Psoas muscle (tissue), 8 donors: ENCODE data around the gene CDK11A. TPM values are rescaled to one million over a fixed set of nuclear protein-coding genes. Genes with fewer than 3 reads are reported as not detected.
A peak's percentile ranks its signal among the peaks of the same experiment; 100 is the strongest.

Source experiments
- ATAC-seq, 4 donors: fragments of 200-7000 bp; cut with Tn5 transposase; one replicate each; pipeline ENCODE4 v1.9.1; 2020; ENCODE audit warnings: moderate library complexity in 3 of 4, mild to moderate bottlenecking in 2 of 4
- DNase-seq, 2 donors: peaks; one replicate each; pipeline ENCODE4 v3.0.0-alpha.2; 2020
- H3K27ac ChIP-seq: fragments of 200-600 bp; one replicate; pipeline ENCODE4 v1.8.0; 2022
- H3K27me3 ChIP-seq, 3 donors: fragments of 200-600 bp in 1 of 3; one replicate each; pipeline versions ENCODE4 v1.6.1 to v1.8.0; 2013 to 2022; ENCODE audit warnings: low read length in 2 of 3, mild to moderate bottlenecking in 2 of 3, moderate library complexity in 1 of 3; ENCODE audit not compliant: insufficient read depth in 3 of 3
- H3K36me3 ChIP-seq, 2 donors: fragments of 200-600 bp in 1 of 2; one replicate each; pipeline versions ENCODE4 v1.6.1 to v1.8.0; 2013 to 2022; ENCODE audit warnings: low read depth in 1 of 2, mild to moderate bottlenecking in 1 of 2, moderate library complexity in 1 of 2; ENCODE audit not compliant: insufficient read depth in 1 of 2
- H3K4me1 ChIP-seq: fragments of 200-600 bp; one replicate; pipeline ENCODE4 v1.8.0; 2022
- H3K4me3 ChIP-seq: fragments of 200-600 bp; one replicate; pipeline ENCODE4 v1.8.0; 2022; ENCODE audit warnings: mild to moderate bottlenecking
- H3K9me3 ChIP-seq: fragments of 200-600 bp; one replicate; pipeline ENCODE4 v1.8.0; 2022
- WGBS, 3 donors: extraction: QIAGEN DNeasy Blood & Tissue Kit; methylation state at CpG; one replicate each; pipeline versions ENCODE4 v1.1.6 to v1.1.7; 2013; 5-methylcytosine and 5-hydroxymethylcytosine counted together
- intact Hi-C, 2 donors: fragments of 100-400 bp; cut with DNase I; formaldehyde crosslinking; loops; one replicate each; pipeline versions ENCODE4 v1.11.0 to v1.14.2; 2022
- polyA plus RNA-seq, 3 donors: library from polyadenylated mRNA; stranded (reverse); fragments of 200-250 nt; gene quantifications; one replicate each; pipeline ENCODE4 v1.2.3, GENCODE V29; 2013
- total RNA-seq, 4 donors: library from RNA; stranded (reverse); fragmentation: NEBNext Ultra II Directional in 2 of 4; extraction: Animal tissue kit (Norgen Biotek cat#: 25700) in 2 of 4; gene quantifications; one replicate each; pipeline versions ENCODE4 v1.2.1 to v1.2.4, GENCODE V29; 2021 to 2023
- TF ChIP-seq, protein P1 (sequence below): fragments of 200-600 bp; IDR thresholded peaks from one replicate; pipeline ENCODE4 v1.8.0; 2022; ENCODE audit warnings: antibody characterized with exemption
- donor health status: healthy with polysubstance abuse.
- donor health status: DM: no; HTN: no; CAD: no; lungs with moderate emphysema.
- donor health status: Bipolar disorder and iron deficiency.
- donor health status: healthy.
- donor health status: DM: yes; HTN: yes; CAD: no.
- donor health status: DM: no; HTN: no; CAD: no.
- donor health status: DM: no; HTN: no; CAD: no.
- donor health status: DM: yes; HTN: yes; CAD: no.

The CDK11A gene
- total and polyA plus RNA-seq, 7 donors = 15.9 to 36.6 (median 20.4) TPM

- no peaks in the 10 kb centered on the region for H3K4me1 ChIP-seq
- ATAC-seq = no peak
- WGBS, 3 donors = 93 to 94% (median 93%) methylated on average over 25 of the region's 25 CpGs
- no peaks in the 10 kb centered on the region for H3K9me3 ChIP-seq
- DNase-seq = no peak
- TF ChIP-seq, protein P1, sequence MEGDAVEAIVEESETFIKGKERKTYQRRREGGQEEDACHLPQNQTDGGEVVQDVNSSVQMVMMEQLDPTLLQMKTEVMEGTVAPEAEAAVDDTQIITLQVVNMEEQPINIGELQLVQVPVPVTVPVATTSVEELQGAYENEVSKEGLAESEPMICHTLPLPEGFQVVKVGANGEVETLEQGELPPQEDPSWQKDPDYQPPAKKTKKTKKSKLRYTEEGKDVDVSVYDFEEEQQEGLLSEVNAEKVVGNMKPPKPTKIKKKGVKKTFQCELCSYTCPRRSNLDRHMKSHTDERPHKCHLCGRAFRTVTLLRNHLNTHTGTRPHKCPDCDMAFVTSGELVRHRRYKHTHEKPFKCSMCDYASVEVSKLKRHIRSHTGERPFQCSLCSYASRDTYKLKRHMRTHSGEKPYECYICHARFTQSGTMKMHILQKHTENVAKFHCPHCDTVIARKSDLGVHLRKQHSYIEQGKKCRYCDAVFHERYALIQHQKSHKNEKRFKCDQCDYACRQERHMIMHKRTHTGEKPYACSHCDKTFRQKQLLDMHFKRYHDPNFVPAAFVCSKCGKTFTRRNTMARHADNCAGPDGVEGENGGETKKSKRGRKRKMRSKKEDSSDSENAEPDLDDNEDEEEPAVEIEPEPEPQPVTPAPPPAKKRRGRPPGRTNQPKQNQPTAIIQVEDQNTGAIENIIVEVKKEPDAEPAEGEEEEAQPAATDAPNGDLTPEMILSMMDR = no peak
- H3K27me3 ChIP-seq = no peaks in the 10 kb centered on the region
- no peak overlapping the region for H3K4me3 ChIP-seq
- no peak overlapping the region for H3K27ac ChIP-seq
- intact Hi-C loops = no loop called here
- H3K36me3 ChIP-seq = peaks cover 0 to 51% of the 10 kb centered on the region in 2 donors
Measured at GRCh38 chr1:1672181-1672965, 51.8 kb downstream of the CDK11A start.

GRCh38 chr1:1671365-1672119, 52.6 kb downstream of the CDK11A start:
- WGBS, 3 donors = 84 to 89% (median 88%) methylated on average over 27 of the region's 27 CpGs
- Histone ChIP-seq H3K36me3 (peaks cover 0 to 58% of the 10 kb centered on the region in 2 donors), H3K27ac (no peak overlapping the region), H3K4me1 (no peaks in the 10 kb centered on the region), H3K9me3 (no peaks in the 10 kb centered on the region), H3K27me3 (no peaks in the 10 kb centered on the region), H3K4me3 (no peak overlapping the region)
- TF ChIP-seq, protein P1 = no peak
- intact Hi-C loops = no loop called here
- DNase-seq (no peak), ATAC-seq (no peak)

DNA sequence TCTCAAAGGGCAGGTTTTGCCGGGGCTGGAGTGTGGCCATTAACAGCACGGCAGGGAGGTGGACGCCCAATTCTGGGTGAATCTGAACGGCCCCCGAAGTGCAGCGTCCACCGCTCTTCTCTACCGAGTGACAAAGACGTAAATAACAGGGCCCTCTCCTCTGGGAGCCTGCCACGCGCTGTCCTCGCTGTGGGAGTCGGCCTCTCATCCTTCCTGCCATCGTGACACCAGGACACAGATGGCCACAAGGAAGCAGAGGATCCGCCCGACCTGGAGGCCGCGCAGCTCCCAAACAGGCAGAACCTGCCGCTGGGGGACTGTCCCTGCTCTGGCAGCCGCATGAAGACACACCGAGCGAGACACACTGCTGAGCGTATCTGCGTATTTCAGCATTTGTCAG, 53.3 kb downstream of the CDK11A start:
- no peak for ATAC-seq
- peaks cover 0 to 65% of the 10 kb centered on the region in 2 donors for H3K36me3 ChIP-seq

GRCh38 chr1:1669468-1670440, 54.4 kb downstream of the CDK11A start:
- no peak overlapping the region for H3K4me3 ChIP-seq
- no peaks in the 10 kb centered on the region for H3K4me1 ChIP-seq
- DNase-seq (peak in 1 of 2 donors; percentile 46), ATAC-seq (no peak)
- H3K27me3 ChIP-seq = no peaks in the 10 kb centered on the region
- 81 to 92% (median 84%) methylated on average over 43 of the region's 43 CpGs for WGBS, 3 donors
- H3K27ac ChIP-seq = no peak overlapping the region
- TF ChIP-seq, protein P1 = no peak
- H3K9me3 ChIP-seq = no peaks in the 10 kb centered on the region
- peaks cover 2 to 76% of the 10 kb centered on the region in 2 donors for H3K36me3 ChIP-seq
- intact Hi-C loops = no loop called here

More for the DNA sequence above, 53.3 kb downstream of the CDK11A start:
- TF ChIP-seq, protein P1 = no peak
- H3K27me3 ChIP-seq = no peaks in the 10 kb centered on the region
- H3K4me1 ChIP-seq = no peaks in the 10 kb centered on the region
- H3K9me3 ChIP-seq = no peaks in the 10 kb centered on the region
- no peak overlapping the region for H3K27ac ChIP-seq
- intact Hi-C loops = no loop called here
- DNase-seq = no peak
- no peak overlapping the region for H3K4me3 ChIP-seq
- WGBS, 3 donors = 88 to 91% (median 89%) methylated on average over 24 of the region's 24 CpGs
